Activated B cell treated with CpG ODN at 0.5 μM for 24 hours (primary cell): ENCODE measurements around the gene ACAP2. TPM values are rescaled to one million over a fixed set of nuclear protein-coding genes. Genes with fewer than 3 reads are reported as not detected.
"Not testable (repeated sequence)": the region's sequence is repeated elsewhere in the genome, so short reads cannot be mapped to it uniquely, and the experiment has no call there.

Source experiments
- ATAC-seq: fragments of 200-7000 bp; cut with Tn5 transposase; one replicate; pipeline ENCODE4 v1.10.0; 2021; ENCODE audit warnings: low read depth, mild to moderate bottlenecking, moderate library complexity
- CTCF ChIA-PET: fragments of 350-600 bp; sonication (Branson Sonifier 250); formaldehyde crosslinking; loops from one replicate; lab custom pipeline; 2021; ENCODE audit warnings: antibody characterized with exemption; lab: Charles Lee
- POLR2A ChIA-PET: fragments of 350-600 bp; sonication (Branson Sonifier 250); formaldehyde crosslinking; loops from one replicate; lab custom pipeline; 2021; ENCODE audit warnings: antibody characterized with exemption; lab: Charles Lee
- DNase-seq: peaks from one replicate; pipeline ENCODE4 v3.0.0; 2022
- H3K27ac Mint-ChIP-seq: one replicate; pipeline ENCODE4 v1.8.0; 2020; ENCODE audit warnings: mixed read lengths
- H3K27me3 Mint-ChIP-seq: one replicate; pipeline ENCODE4 v1.8.0; 2021; ENCODE audit warnings: mixed read lengths
- H3K36me3 Mint-ChIP-seq: one replicate; pipeline ENCODE4 v1.8.0; 2021; ENCODE audit warnings: low read depth, mixed read lengths
- H3K4me1 Mint-ChIP-seq: one replicate; pipeline ENCODE4 v1.8.0; 2021; ENCODE audit warnings: mixed read lengths
- H3K4me3 Mint-ChIP-seq: one replicate; pipeline ENCODE4 v1.8.0; 2020; ENCODE audit warnings: mild to moderate bottlenecking, mixed read lengths
- H3K9me3 Mint-ChIP-seq: one replicate; pipeline ENCODE4 v1.8.0; 2020; ENCODE audit warnings: mixed read lengths
- intact Hi-C: fragments of 100-400 bp; cut with micrococcal nuclease; formaldehyde crosslinking; loops from one replicate; pipeline ENCODE4 v1.15.1; 2024
- total RNA-seq: library from RNA; stranded (reverse); gene quantifications from 2 replicates; pipeline ENCODE4 v1.2.3, GENCODE V29; 2022
- TF ChIP-seq, protein P1 (sequence below): fragments of 200-600 bp; IDR thresholded peaks from one replicate; pipeline ENCODE4 v1.8.0; 2022; ENCODE audit warnings: antibody characterized with exemption, mild to moderate bottlenecking

Gene ACAP2
- total RNA-seq, 1 donor from 2014 or later = 89.7 TPM

DNA sequence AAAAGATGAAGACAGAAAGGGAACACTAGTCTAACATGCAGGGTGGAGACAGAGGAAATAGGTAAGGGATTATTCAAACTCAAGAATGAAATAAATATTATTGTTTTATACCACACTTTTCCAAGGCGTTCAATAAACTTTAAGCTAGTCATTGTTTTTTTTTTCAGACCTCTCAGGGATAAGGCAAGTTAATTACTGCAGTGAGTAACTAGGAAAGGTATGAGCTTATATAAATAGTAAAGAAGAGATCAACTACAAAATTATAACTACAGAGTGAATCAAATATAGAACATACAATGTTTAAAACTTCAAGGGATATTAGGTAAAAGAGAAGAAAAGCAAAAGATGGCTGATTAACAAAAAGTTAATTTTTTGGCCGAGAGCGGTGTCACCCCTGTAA, 140.4 kb downstream of the ACAP2 start:
- no peaks in the 10 kb centered on the region for H3K27me3 Mint-ChIP-seq
- ChIA-PET CTCF (no interaction called here), POLR2A (no interaction called here)
- H3K4me1 Mint-ChIP-seq = no peaks in the 10 kb centered on the region
- TF ChIP-seq, protein P1, sequence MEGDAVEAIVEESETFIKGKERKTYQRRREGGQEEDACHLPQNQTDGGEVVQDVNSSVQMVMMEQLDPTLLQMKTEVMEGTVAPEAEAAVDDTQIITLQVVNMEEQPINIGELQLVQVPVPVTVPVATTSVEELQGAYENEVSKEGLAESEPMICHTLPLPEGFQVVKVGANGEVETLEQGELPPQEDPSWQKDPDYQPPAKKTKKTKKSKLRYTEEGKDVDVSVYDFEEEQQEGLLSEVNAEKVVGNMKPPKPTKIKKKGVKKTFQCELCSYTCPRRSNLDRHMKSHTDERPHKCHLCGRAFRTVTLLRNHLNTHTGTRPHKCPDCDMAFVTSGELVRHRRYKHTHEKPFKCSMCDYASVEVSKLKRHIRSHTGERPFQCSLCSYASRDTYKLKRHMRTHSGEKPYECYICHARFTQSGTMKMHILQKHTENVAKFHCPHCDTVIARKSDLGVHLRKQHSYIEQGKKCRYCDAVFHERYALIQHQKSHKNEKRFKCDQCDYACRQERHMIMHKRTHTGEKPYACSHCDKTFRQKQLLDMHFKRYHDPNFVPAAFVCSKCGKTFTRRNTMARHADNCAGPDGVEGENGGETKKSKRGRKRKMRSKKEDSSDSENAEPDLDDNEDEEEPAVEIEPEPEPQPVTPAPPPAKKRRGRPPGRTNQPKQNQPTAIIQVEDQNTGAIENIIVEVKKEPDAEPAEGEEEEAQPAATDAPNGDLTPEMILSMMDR = no peak
- ATAC-seq (no peak), DNase-seq (no peak)
- H3K4me3 Mint-ChIP-seq = no peak overlapping the region
- no peaks in the 10 kb centered on the region for H3K9me3 Mint-ChIP-seq
- peaks cover 71% of the 10 kb centered on the region for H3K36me3 Mint-ChIP-seq
- H3K27ac Mint-ChIP-seq = no peak overlapping the region
- intact Hi-C loops = no loop called here

DNA sequence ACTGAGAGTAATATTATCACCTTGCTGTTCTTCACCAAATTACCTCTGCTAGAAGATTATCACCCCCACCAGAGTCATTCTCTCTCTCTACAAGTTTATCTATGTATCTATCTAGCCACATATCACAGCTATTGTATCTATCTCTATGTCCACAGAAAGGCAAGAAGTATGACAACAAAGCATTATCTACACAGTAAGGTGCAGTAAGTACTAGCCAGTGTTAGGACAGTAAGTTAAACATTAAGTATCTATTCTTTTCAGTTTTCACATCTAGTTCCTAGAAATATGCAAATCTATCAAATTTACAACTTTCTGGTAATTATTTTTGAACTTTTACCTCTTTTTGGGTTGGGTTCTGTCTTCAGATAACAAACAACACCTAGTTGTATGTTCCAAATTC, 145.4 kb downstream of the ACAP2 start:
- TF ChIP-seq, protein P1 = no peak
- Mint-ChIP-seq H3K4me3 (no peak overlapping the region), H3K27me3 (no peaks in the 10 kb centered on the region), H3K4me1 (no peaks in the 10 kb centered on the region), H3K9me3 (no peaks in the 10 kb centered on the region), H3K27ac (no peak overlapping the region), H3K36me3 (peaks cover 72% of the 10 kb centered on the region)
- no peak for DNase-seq
- ATAC-seq = no peak
- CTCF ChIA-PET = interaction anchor here (1.7 kb wide), 1 partner anchor 26 kb away, joined by 5 read pairs; the partner anchor contains the start of gene XXYLT1
- intact Hi-C loops = loop anchor here (5.0 kb wide), 1 partner anchor 35 kb away; no protein-coding TSS in a partner anchor
- POLR2A ChIA-PET = no interaction called here

DNA sequence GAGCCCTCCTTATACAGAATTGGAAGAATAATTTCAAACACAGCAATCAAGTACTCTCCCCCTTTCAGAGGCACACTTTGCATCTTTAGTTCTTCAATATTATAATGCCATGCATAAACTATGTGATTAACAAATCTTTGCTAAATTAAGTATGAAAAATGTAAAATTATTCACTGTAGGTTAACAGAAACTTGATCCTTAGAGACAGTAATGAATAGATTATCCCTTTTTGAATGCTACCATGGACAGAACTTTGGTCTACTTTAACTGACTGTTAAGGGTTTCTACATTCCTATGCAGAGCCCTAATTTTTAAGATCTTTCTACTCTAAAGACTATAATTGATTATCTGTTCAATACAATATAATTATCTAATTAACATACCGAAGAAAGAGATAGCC, 146.2 kb downstream of the ACAP2 start:
- intact Hi-C loops = loop anchor here (5.0 kb wide), 1 partner anchor 36 kb away; no protein-coding TSS in a partner anchor

GRCh38 chr3:195291121-195291520, 151.7 kb downstream of the ACAP2 start:
- CTCF ChIA-PET = no interaction called here
- H3K27me3 Mint-ChIP-seq = no peaks in the 10 kb centered on the region
- no peak overlapping the region for H3K27ac Mint-ChIP-seq
- H3K4me1 Mint-ChIP-seq = no peaks in the 10 kb centered on the region
- peaks cover 80% of the 10 kb centered on the region for H3K36me3 Mint-ChIP-seq
- DNase-seq (no peak), ATAC-seq (no peak)
- no peaks in the 10 kb centered on the region for H3K9me3 Mint-ChIP-seq
- POLR2A ChIA-PET = no interaction called here
- no peak overlapping the region for H3K4me3 Mint-ChIP-seq
- intact Hi-C loops = no loop called here
- TF ChIP-seq, protein P1 = no peak

More for the DNA sequence above, 146.2 kb downstream of the ACAP2 start:
- Mint-ChIP-seq H3K4me3 (no peak overlapping the region), H3K4me1 (no peaks in the 10 kb centered on the region), H3K27me3 (no peaks in the 10 kb centered on the region), H3K36me3 (peaks cover 74% of the 10 kb centered on the region), H3K9me3 (no peaks in the 10 kb centered on the region), H3K27ac (no peak overlapping the region)
- no peak for ATAC-seq
- CTCF ChIA-PET = interaction anchor here (1.7 kb wide), 1 partner anchor 25 kb away, joined by 5 read pairs; the partner anchor contains the start of gene XXYLT1
- POLR2A ChIA-PET = no interaction called here
- TF ChIP-seq, protein P1 = no peak
- no peak for DNase-seq

GRCh38 chr3:195290643-195291042, 152.2 kb downstream of the ACAP2 start:
- H3K4me3 Mint-ChIP-seq, H3K27ac Mint-ChIP-seq, H3K4me1 Mint-ChIP-seq, H3K9me3 Mint-ChIP-seq, CTCF ChIA-PET, DNase-seq, ATAC-seq, H3K27me3 Mint-ChIP-seq, POLR2A ChIA-PET, intact Hi-C loops: not testable (repeated sequence)
- peaks cover 80% of the 10 kb centered on the region for H3K36me3 Mint-ChIP-seq
